Esophagus muscularis mucosa (tissue), 3 donors: ENCODE data around the gene SARS2.

ENCODE experiments used
- POLR2A ChIP-seq: fragments of 450-650 bp; IDR thresholded peaks from one replicate; pipeline ENCODE4 v1.6.1; 2017; ENCODE audit warnings: antibody characterized with exemption, moderate library complexity, mild to moderate bottlenecking, low read depth
- TF ChIP-seq, protein P1 (sequence below), 3 experiments: fragments of 200-600 bp in 2 of 3; fragments of 450-650 bp in 1 of 3; sonication (generic) in 2 of 3; IDR thresholded peaks; one replicate each; pipeline ENCODE4 v1.5.1; 2017 to 2019; ENCODE audit warnings: antibody characterized with exemption in 3 of 3, mild to moderate bottlenecking in 2 of 3, moderate library complexity in 1 of 3

DNA sequence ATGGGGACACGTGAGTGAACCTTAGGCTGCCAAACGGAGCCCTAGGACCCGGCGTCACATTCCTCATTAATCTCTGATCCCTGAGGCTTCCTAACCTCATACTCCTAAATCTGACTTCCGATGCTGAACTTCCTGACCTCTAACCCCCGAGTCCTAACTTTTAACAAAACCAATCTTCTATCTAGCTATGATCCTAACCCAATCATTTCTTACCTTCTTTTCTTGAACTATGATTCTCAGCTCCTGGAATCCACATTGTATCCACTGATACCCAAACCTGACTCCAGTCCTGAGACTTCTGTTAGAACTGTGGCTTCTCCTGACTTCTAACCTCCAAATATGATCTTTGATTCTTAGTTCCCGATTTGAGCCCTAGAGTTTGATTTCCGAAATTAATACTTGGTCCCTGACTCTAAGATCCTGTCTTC, 30.3 kb downstream of the SARS2 start:
- TF ChIP-seq, protein P1, sequence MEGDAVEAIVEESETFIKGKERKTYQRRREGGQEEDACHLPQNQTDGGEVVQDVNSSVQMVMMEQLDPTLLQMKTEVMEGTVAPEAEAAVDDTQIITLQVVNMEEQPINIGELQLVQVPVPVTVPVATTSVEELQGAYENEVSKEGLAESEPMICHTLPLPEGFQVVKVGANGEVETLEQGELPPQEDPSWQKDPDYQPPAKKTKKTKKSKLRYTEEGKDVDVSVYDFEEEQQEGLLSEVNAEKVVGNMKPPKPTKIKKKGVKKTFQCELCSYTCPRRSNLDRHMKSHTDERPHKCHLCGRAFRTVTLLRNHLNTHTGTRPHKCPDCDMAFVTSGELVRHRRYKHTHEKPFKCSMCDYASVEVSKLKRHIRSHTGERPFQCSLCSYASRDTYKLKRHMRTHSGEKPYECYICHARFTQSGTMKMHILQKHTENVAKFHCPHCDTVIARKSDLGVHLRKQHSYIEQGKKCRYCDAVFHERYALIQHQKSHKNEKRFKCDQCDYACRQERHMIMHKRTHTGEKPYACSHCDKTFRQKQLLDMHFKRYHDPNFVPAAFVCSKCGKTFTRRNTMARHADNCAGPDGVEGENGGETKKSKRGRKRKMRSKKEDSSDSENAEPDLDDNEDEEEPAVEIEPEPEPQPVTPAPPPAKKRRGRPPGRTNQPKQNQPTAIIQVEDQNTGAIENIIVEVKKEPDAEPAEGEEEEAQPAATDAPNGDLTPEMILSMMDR (IDR thresholded peaks at IDR 0.05) = no peak
- no peak for TF ChIP-seq POLR2A
